Measurements from ENCODE around the gene GNAQ.

The GNAQ gene

DNA sequence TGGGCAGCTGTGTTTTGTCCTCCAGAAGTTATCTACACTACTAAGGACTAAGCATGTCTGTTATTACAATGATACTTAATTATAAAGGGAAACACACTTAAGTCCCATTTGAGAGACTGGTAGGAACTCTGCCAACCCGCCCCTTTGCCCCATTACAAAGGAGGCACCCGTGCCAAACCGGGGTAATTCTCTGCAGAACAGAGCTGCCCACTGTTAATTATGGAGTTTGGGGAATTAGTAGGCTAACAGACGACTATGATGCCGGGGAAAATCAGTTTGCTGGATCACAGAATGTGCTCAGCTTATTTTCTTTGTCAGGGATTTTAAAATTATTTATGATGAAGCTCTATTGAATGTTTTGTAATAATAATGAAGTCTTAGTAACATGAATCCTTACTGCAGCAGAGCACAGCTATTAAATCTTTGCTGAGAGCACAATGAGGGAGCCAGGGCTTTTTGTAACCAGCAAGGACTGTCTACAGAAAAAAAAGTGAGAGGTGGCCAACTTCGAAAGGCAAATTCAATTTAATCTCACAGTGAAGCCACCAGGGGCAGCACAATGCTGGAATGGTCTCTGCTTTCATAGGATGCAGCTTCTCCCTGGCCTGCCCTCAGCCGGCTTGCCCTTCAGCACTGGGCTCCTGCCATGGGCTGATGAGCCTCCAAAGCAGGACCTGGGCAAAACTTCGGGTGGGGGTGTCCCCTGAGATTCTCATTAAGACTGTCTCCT is 134.5 kb downstream of the GNAQ start:
- Histone ChIP-seq H3K4me2 (ENCODE audit: insufficient read depth, low read length) (no peak overlapping the region), H3K4me1 (ENCODE audit: insufficient read depth, low read length) (peaks cover 13% of the 10 kb centered on the region), H3K36me3 (ENCODE audit: insufficient read depth, low read length) (peaks cover 22% of the 10 kb centered on the region; the same call in 1 of the 2 replicates), H3K9me3 (ENCODE audit: insufficient read depth, low read length, severe bottlenecking) (no peaks in the 10 kb centered on the region), H3K27ac (ENCODE audit: low read length) (0 out of 2 replicates have a peak overlapping the region, but pooled peaks have one; percentile 35), H3K27me3 (ENCODE audit: insufficient read depth, low read length, poor library complexity) (no peaks in the 10 kb centered on the region), H3K79me2 (ENCODE audit: insufficient read depth, low read length) (peaks cover 91% of the 10 kb centered on the region), H2AFZ (ENCODE audit: low read depth, low read length) (no peak overlapping the region), H4K20me1 (ENCODE audit: insufficient read depth, low read length) (no peaks in the 10 kb centered on the region), H3K4me3 (ENCODE audit: low read depth in 1 of 2, low read length in 2 of 2) (no peak overlapping the region), H3K9ac (ENCODE audit: low read depth, low read length) (no peak overlapping the region)
- TF ChIP-seq EZH2 (IDR thresholded peaks at IDR 0.05; ENCODE audit: borderline replicate concordance, low read depth, low read length, severe bottlenecking): no peak
- TF ChIP-seq, protein P1, sequence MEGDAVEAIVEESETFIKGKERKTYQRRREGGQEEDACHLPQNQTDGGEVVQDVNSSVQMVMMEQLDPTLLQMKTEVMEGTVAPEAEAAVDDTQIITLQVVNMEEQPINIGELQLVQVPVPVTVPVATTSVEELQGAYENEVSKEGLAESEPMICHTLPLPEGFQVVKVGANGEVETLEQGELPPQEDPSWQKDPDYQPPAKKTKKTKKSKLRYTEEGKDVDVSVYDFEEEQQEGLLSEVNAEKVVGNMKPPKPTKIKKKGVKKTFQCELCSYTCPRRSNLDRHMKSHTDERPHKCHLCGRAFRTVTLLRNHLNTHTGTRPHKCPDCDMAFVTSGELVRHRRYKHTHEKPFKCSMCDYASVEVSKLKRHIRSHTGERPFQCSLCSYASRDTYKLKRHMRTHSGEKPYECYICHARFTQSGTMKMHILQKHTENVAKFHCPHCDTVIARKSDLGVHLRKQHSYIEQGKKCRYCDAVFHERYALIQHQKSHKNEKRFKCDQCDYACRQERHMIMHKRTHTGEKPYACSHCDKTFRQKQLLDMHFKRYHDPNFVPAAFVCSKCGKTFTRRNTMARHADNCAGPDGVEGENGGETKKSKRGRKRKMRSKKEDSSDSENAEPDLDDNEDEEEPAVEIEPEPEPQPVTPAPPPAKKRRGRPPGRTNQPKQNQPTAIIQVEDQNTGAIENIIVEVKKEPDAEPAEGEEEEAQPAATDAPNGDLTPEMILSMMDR (IDR thresholded peaks at IDR 0.05; ENCODE audit: borderline replicate concordance, extremely low read depth, low read length, poor library complexity, severe bottlenecking): peak; percentile 50
- DNase-seq (no peak), ATAC-seq (ENCODE audit: insufficient read depth, low read depth) (peak; percentile 37; the same call in 1 of the 3 replicates)

DNA sequence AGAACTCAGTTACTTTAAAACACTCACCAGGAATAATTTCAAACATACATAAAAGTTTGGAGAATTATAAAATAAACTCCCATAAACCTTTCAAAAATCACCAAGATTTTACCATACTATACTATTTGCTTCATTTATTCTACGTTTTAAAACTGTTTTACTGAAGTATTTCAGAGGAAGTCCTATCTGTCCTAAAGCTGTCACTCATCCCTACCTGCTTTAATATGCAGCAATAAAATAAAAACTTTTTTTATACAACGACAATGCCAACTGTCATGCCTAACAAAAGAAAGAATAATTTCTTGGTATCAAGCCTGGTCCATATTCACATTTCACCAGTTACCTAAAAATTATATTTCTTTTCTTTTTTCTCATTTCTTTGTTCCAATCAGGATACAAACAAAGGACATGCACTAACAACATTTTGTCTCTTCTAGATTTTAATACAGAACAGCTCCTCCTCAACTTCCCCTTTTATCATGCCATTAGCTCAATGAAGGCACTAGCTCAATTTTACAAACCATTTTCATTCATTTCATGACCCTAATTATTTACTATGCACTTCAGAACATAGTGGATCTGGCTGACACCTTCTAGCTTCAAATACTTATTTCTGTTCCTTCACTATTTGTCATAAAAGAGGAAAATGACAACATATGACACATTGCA is 135.2 kb downstream of the GNAQ start:
- H3K9me3 ChIP-seq (ENCODE audit: insufficient read depth, low read length, severe bottlenecking): no peaks in the 10 kb centered on the region
- no peak overlapping the region for H3K4me3 ChIP-seq (ENCODE audit: low read depth in 1 of 2, low read length in 2 of 2)
- H3K36me3 ChIP-seq (ENCODE audit: insufficient read depth, low read length): peaks cover 23% of the 10 kb centered on the region; the same call in 1 of the 2 replicates
- ATAC-seq (ENCODE audit: insufficient read depth, low read depth) (no peak), DNase-seq (no peak)
- TF ChIP-seq, protein P1 (IDR thresholded peaks at IDR 0.05; ENCODE audit: borderline replicate concordance, extremely low read depth, low read length, poor library complexity, severe bottlenecking): no peak
- TF ChIP-seq EZH2 (IDR thresholded peaks at IDR 0.05; ENCODE audit: borderline replicate concordance, low read depth, low read length, severe bottlenecking): no peak
- H3K79me2 ChIP-seq (ENCODE audit: insufficient read depth, low read length): peaks cover 92% of the 10 kb centered on the region
- no peak overlapping the region for H3K4me2 ChIP-seq (ENCODE audit: insufficient read depth, low read length)
- no peak overlapping the region for H3K9ac ChIP-seq (ENCODE audit: low read depth, low read length)
- H4K20me1 ChIP-seq (ENCODE audit: insufficient read depth, low read length): no peaks in the 10 kb centered on the region
- H3K27ac ChIP-seq (ENCODE audit: low read length): no peak overlapping the region
- no peak overlapping the region for H2AFZ ChIP-seq (ENCODE audit: low read depth, low read length)
- H3K4me1 ChIP-seq (ENCODE audit: insufficient read depth, low read length): peaks cover 6% of the 10 kb centered on the region
- H3K27me3 ChIP-seq (ENCODE audit: insufficient read depth, low read length, poor library complexity): no peaks in the 10 kb centered on the region

DNA sequence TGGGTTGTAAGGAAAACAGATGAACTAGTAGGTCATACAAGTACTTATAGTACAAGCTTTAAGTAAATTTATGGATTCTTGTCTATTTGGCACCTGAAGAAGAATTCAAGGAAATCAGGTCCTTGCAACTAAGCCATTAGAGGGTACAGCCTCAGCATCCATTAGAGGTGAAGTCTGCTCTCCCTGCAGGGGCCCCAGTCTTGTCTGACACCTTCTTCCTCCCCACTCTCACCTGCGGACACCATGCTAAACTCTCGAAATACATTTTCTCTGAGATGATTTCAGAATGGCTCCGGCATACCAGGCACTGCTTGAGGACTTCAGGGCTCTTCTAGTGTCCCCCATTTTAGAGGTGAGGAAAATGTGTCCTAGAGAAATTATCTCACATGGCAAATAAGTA is 137.9 kb downstream of the GNAQ start:
- DNase-seq (no peak), ATAC-seq (ENCODE audit: insufficient read depth, low read depth) (no peak)
- Histone ChIP-seq H3K79me2 (ENCODE audit: insufficient read depth, low read length) (peaks cover 88% of the 10 kb centered on the region), H4K20me1 (ENCODE audit: insufficient read depth, low read length) (no peaks in the 10 kb centered on the region), H3K9ac (ENCODE audit: low read depth, low read length) (no peak overlapping the region), H3K27ac (ENCODE audit: low read length) (no peak overlapping the region), H2AFZ (ENCODE audit: low read depth, low read length) (no peak overlapping the region), H3K36me3 (ENCODE audit: insufficient read depth, low read length) (peaks cover 14% of the 10 kb centered on the region; the same call in 1 of the 2 replicates), H3K4me2 (ENCODE audit: insufficient read depth, low read length) (no peak overlapping the region), H3K4me1 (ENCODE audit: insufficient read depth, low read length) (no peaks in the 10 kb centered on the region), H3K27me3 (ENCODE audit: insufficient read depth, low read length, poor library complexity) (no peaks in the 10 kb centered on the region), H3K4me3 (ENCODE audit: low read depth in 1 of 2, low read length in 2 of 2) (no peak overlapping the region), H3K9me3 (ENCODE audit: insufficient read depth, low read length, severe bottlenecking) (no peaks in the 10 kb centered on the region)
- TF ChIP-seq EZH2 (IDR thresholded peaks at IDR 0.05; ENCODE audit: borderline replicate concordance, low read depth, low read length, severe bottlenecking): no peak
- TF ChIP-seq, protein P1 (IDR thresholded peaks at IDR 0.05; ENCODE audit: borderline replicate concordance, extremely low read depth, low read length, poor library complexity, severe bottlenecking): no peak

Measured in DND-41 (cell line).